H1 (cell line): ENCODE data around the gene CST8. TPM values are rescaled to one million over a fixed set of nuclear protein-coding genes. Genes with fewer than 3 reads are reported as not detected.

Experiments used
- EGR1 ChIP-seq: IDR thresholded peaks from 2 replicates; pipeline ENCODE4 v1.6.1; 2011; ENCODE audit warnings: low read depth, low read length, borderline replicate concordance
- RAD21 ChIP-seq, 2 experiments: IDR thresholded peaks in 1 of 2; conservative IDR thresholded peaks in 1 of 2; 2 replicates each; pipeline ENCODE4 v1.6.1; 2011; ENCODE audit warnings: low read depth in 2 of 2, low read length in 2 of 2, improper control_type of control experiment in 1 of 2, inconsistent platforms in 1 of 2, mild to moderate bottlenecking in 1 of 2, moderate library complexity in 1 of 2
- SP4 ChIP-seq: IDR thresholded peaks from 2 replicates; pipeline ENCODE4 v1.6.1; 2012; ENCODE audit warnings: low read length, inconsistent platforms
- polyA plus RNA-seq, 7 experiments: library from polyadenylated mRNA; depleted of rRNA in 3 of 7; stranded (reverse) in 5 of 7; unstranded in 2 of 7; fragments of >200 nt in 5 of 7; fragments of 200-250 nt in 2 of 7; gene quantifications; 1 replicate in 5 of 7; 2 replicates in 1 of 7; 4 replicates in 1 of 7; pipeline versions ENCODE4 v1.2.1 to v1.2.3, GENCODE V29; 2011 to 2013; ENCODE audit warnings: missing spikeins in 2 of 7, mixed read lengths in 2 of 7
- total RNA-seq: library from RNA; stranded (reverse); fragmentation: NEBNext Ultra II Directional; extraction: Animal tissue kit (Norgen Biotek cat#: 25700); gene quantifications from 2 replicates; pipeline ENCODE4 v1.2.1, GENCODE V29; 2021
- TF ChIP-seq, protein P1 (sequence below): fragments of 300-600 bp; sonication (generic); IDR thresholded peaks from 2 replicates; pipeline ENCODE4 v1.7.1; 2012; ENCODE audit warnings: low read length, moderate library complexity, mild to moderate bottlenecking, inconsistent platforms; ENCODE audit not compliant: insufficient replicate concordance

The CST8 gene
- total and polyA plus RNA-seq, 2 of the 8 experiments (the other 6 are each of a cell fraction or from before 2014, with no cell fraction given): not detected

DNA sequence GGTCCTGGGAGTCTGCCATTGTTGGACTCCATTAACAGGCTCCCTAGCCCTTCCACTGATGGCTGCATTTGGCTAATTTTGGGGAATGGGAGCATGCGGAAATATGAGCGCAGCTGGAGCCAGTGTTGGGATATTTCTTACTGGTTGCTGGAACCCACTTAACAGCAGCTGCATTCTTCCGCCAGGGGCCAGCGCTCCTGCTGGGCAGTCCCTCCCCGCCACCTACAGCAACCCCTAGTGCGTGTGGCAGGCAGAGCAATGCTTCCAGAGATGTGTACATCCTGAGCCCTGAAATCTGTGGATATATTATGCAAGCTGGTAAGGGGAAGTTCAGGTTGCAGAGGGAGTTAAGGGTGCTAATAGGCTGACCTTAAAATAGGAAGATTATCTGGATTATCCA lies 16.4 kb downstream of the CST8 start (continued):
- TF ChIP-seq, protein P1, sequence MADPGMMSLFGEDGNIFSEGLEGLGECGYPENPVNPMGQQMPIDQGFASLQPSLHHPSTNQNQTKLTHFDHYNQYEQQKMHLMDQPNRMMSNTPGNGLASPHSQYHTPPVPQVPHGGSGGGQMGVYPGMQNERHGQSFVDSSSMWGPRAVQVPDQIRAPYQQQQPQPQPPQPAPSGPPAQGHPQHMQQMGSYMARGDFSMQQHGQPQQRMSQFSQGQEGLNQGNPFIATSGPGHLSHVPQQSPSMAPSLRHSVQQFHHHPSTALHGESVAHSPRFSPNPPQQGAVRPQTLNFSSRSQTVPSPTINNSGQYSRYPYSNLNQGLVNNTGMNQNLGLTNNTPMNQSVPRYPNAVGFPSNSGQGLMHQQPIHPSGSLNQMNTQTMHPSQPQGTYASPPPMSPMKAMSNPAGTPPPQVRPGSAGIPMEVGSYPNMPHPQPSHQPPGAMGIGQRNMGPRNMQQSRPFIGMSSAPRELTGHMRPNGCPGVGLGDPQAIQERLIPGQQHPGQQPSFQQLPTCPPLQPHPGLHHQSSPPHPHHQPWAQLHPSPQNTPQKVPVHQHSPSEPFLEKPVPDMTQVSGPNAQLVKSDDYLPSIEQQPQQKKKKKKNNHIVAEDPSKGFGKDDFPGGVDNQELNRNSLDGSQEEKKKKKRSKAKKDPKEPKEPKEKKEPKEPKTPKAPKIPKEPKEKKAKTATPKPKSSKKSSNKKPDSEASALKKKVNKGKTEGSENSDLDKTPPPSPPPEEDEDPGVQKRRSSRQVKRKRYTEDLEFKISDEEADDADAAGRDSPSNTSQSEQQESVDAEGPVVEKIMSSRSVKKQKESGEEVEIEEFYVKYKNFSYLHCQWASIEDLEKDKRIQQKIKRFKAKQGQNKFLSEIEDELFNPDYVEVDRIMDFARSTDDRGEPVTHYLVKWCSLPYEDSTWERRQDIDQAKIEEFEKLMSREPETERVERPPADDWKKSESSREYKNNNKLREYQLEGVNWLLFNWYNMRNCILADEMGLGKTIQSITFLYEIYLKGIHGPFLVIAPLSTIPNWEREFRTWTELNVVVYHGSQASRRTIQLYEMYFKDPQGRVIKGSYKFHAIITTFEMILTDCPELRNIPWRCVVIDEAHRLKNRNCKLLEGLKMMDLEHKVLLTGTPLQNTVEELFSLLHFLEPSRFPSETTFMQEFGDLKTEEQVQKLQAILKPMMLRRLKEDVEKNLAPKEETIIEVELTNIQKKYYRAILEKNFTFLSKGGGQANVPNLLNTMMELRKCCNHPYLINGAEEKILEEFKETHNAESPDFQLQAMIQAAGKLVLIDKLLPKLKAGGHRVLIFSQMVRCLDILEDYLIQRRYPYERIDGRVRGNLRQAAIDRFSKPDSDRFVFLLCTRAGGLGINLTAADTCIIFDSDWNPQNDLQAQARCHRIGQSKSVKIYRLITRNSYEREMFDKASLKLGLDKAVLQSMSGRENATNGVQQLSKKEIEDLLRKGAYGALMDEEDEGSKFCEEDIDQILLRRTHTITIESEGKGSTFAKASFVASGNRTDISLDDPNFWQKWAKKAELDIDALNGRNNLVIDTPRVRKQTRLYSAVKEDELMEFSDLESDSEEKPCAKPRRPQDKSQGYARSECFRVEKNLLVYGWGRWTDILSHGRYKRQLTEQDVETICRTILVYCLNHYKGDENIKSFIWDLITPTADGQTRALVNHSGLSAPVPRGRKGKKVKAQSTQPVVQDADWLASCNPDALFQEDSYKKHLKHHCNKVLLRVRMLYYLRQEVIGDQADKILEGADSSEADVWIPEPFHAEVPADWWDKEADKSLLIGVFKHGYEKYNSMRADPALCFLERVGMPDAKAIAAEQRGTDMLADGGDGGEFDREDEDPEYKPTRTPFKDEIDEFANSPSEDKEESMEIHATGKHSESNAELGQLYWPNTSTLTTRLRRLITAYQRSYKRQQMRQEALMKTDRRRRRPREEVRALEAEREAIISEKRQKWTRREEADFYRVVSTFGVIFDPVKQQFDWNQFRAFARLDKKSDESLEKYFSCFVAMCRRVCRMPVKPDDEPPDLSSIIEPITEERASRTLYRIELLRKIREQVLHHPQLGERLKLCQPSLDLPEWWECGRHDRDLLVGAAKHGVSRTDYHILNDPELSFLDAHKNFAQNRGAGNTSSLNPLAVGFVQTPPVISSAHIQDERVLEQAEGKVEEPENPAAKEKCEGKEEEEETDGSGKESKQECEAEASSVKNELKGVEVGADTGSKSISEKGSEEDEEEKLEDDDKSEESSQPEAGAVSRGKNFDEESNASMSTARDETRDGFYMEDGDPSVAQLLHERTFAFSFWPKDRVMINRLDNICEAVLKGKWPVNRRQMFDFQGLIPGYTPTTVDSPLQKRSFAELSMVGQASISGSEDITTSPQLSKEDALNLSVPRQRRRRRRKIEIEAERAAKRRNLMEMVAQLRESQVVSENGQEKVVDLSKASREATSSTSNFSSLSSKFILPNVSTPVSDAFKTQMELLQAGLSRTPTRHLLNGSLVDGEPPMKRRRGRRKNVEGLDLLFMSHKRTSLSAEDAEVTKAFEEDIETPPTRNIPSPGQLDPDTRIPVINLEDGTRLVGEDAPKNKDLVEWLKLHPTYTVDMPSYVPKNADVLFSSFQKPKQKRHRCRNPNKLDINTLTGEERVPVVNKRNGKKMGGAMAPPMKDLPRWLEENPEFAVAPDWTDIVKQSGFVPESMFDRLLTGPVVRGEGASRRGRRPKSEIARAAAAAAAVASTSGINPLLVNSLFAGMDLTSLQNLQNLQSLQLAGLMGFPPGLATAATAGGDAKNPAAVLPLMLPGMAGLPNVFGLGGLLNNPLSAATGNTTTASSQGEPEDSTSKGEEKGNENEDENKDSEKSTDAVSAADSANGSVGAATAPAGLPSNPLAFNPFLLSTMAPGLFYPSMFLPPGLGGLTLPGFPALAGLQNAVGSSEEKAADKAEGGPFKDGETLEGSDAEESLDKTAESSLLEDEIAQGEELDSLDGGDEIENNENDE: no peak
- TF ChIP-seq RAD21 (IDR thresholded peaks at IDR 0.05 in 1 of 2, conservative IDR thresholded peaks at IDR 0.05 in 1 of 2; ENCODE audit: low read depth in 2 of 2, low read length in 2 of 2) (peak; percentile 24 to 51; a peak in 2 of 4 replicates), EGR1 (no peak), SP4 (no peak)
- TF ChIP-seq, all 59 proteins: peak for 2
